Panc1 (cell line): ENCODE measurements around the gene ABCC8.
A peak's percentile ranks its signal among the peaks of the same experiment; 100 is the strongest.

ENCODE experiments used
- CTCF ChIP-seq: fragments of 450-650 bp; IDR thresholded peaks from 2 replicates; pipeline ENCODE4 v1.5.1; 2017; ENCODE audit warnings: mild to moderate bottlenecking
- POLR2AphosphoS5 ChIP-seq: IDR thresholded peaks from 2 replicates; pipeline ENCODE4 v1.6.1; 2012; ENCODE audit warnings: mild to moderate bottlenecking, low read depth, low read length, moderate library complexity
- REST ChIP-seq, 2 experiments: IDR thresholded peaks; 2 replicates each; pipeline ENCODE4 v1.6.1; 2011 to 2012; ENCODE audit warnings: low read depth in 2 of 2, control low read depth in 1 of 2, low read length in 1 of 2, mild to moderate bottlenecking in 1 of 2, moderate library complexity in 1 of 2; ENCODE audit not compliant: insufficient read depth in 1 of 2
- SIN3A ChIP-seq: IDR thresholded peaks from 2 replicates; pipeline ENCODE4 v1.6.1; 2012; ENCODE audit warnings: low read depth, mild to moderate bottlenecking, low read length, moderate library complexity, borderline replicate concordance; ENCODE audit not compliant: insufficient read depth
- TCF7L2 ChIP-seq: IDR thresholded peaks from 2 replicates; pipeline ENCODE4 v1.6.1; 2011; ENCODE audit warnings: mild to moderate bottlenecking, low read depth, low read length, inconsistent platforms

- no peak for TF ChIP-seq SIN3A
- peak; percentile 93 for TF ChIP-seq CTCF
- no peak for TF ChIP-seq POLR2AphosphoS5
- no peak for TF ChIP-seq REST (IDR thresholded peaks at IDR 0.05; ENCODE audit: insufficient read depth in 1 of 2, low read depth in 2 of 2, low read length in 1 of 2)
- TF ChIP-seq TCF7L2 = no peak
Observed at GRCh38 chr11:17504330-17505107, 27.9 kb upstream of the ABCC8 start.
